T-helper 1 cell (primary cell): Measurements from ENCODE around the gene CHST11.
"Not testable (repeated sequence)": the region's sequence is repeated elsewhere in the genome, so short reads cannot be mapped to it uniquely, and the experiment has no call there.

Experiments used
- DNase-seq, 5 donors: peaks; one replicate each; pipeline ENCODE4 v3.0.0-alpha.2; 2012 to 2020

The CHST11 gene

DNA sequence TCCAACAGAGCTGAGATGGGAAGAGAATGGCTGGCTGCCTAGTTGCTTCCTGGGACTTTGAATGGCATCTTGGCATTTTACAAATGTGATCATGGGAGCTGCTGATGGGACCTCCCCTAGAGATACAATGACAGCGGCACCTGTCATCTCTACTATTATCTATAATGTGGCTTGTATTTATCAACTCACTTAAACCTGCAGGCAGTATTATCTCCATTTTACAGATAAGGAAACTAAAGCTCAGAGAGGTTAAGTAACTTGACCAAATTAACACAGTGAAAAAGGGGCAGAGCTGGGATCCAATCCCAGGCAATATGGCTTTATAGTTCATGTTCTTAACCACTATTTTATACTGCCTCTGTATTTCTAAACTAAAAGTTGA is 111.7 kb downstream of the CHST11 start:
- no peak for DNase-seq

DNA sequence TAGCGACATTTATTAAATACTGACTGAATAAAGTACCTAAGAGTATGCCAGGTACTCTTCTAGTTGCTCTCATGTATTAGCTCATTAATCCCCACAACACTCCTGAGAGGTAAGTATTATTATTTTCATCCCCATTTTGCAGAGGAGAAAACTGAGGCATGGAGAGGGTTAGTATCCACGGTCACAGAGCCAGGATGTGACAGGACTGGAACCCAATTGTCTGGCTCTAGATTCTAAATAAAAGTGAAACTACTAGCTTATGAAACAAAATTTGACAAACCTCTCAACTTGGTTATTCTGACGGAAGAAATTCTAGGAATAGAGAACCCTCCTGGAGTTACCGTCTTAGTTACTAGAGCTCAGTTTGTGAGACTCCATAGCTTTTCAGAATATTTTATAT is 112.2 kb downstream of the CHST11 start:
- DNase-seq: peak in 1 of 5 donors; percentile 42

GRCh38 chr12:104569346-104570173 is 112.8 kb downstream of the CHST11 start:
- peak in 3 of 5 donors; percentile 10 to 88 (median 22) for DNase-seq

GRCh38 chr12:104570174-104570907 is 113.6 kb downstream of the CHST11 start:
- DNase-seq: no peak

- no peak for DNase-seq
These were observed 114.6 kb downstream of the CHST11 start for GRCh38 chr12:104571328-104571727.

GRCh38 chr12:104574353-104574752 is 117.6 kb downstream of the CHST11 start:
- DNase-seq: not testable (repeated sequence)

DNA sequence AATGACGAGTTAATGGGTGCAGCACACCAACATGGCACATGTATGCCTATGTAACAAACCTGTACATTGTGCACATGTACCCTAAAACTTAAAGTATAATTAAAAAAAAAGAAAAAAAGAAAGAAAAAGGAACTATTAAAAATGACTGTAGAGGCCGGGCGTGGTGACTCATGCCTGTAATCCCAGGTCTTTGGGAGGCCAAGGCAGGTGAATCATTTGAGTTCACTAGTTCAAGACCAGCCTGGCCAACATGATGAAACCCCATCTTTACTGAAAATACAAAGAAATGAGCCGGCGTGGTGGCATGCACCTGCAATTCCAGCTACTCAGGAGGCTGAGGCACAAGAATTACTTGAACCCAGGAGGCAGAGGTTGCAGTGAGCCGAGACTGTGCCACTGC is 118.0 kb downstream of the CHST11 start:
- not testable (repeated sequence) for DNase-seq

GRCh38 chr12:104575442-104576186 is 118.9 kb downstream of the CHST11 start:
- no peak for DNase-seq

DNA sequence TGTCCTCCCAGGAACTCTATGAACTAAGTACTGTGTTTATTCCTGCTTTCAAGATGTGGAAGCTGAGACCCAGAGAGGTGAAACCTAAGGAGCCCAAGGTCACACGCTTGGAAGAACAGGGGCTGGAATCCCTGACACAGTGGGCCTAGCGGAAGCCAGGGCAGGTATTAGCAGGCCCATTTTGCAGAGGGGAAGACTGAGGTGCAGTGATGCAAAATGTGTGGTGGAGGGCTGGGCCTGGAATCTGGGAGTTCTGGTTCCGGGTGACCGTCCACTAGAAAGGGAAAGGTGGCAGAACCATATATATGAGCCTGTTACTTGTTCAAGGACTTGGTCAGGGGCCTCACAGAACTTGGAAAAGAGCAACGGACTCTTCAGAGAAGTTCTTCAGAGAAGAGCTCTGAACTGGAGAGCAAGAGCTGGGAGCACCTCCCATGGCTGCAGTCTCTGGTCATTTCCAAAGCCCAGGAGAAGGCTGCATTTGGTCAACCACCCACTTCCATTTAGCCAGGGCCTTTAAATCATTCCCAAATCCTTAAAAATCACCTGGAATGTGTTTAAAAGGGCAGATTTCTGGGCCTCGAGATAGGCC is 119.5 kb downstream of the CHST11 start:
- DNase-seq: no peak

- DNase-seq: no peak
These were observed 120.3 kb downstream of the CHST11 start for GRCh38 chr12:104576980-104577580.

DNA sequence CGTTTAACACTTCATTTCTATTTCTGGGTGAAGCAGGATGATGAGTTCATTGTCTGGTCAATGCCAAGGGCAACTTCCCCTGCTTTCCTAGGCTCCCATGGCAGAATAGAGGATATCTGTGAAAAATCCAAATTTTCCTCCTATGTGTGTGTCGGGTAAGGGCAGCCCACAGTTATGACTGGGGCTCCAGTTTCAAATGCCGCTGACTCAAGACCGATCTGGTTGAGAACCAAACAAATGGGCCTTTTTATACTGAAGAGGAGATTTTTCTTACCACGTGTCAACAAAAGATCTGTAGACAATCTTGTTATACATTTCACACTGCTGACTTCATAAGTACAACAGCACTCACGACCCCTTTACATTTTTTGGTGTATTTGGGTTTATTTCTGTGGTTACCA is 120.8 kb downstream of the CHST11 start:
- no peak for DNase-seq

DNA sequence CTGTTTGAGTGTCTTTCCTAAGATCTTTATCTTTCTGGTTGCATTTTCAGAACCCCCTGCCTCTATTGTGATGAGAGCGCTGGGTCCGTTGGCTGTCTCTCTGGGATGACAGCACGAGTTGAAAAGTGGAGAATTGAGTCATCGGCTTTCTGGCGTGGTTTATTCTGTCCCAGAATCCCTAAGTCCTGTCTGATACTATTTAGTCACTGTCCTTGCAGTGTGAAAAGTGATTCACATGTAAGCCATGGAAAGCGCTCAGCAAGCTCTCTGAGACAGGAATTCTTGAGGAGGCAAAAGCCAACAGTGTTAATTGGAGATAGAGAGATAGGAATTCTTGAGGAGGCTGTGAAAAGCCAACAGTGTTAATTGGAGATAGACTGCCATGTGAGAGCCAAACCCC is 121.7 kb downstream of the CHST11 start:
- DNase-seq: peak in 1 of 5 donors; percentile 42

DNA sequence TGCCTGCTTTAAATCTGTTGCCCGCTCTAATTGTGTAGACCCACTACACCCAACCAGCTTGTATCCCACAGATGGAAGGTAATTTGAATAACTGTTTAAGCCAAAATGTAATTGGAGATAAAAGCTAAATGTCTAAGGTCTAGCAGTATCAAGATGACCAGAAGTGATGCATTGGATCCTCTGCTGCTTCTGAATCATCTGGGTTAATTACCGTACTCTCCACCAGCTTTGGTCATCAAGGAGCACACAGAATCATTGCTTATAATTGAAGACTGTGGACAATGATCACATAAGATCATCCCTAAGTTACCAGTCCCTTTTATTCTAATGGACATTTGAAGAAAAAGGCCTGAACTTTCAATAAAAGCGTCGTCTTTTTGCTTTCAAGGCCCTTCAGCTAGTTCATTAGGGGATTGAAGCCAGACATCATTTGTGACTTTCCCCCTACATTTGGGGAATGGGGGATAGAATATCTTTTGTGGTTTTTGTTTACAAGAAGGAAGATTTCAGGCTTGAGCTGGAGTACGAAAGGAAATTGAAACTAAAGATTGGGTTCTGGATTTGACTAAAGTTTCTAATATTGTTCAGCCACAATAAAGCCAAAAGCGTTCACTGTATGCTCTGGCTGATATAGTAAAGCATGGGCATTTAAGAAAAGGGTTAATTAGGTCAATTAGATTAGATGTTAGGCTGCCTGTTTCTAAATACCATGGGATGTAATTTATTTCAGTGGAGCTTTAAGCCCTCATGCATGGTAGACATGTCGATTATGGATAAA is 123.2 kb downstream of the CHST11 start:
- DNase-seq: peak in 1 of 5 donors; percentile 32

DNA sequence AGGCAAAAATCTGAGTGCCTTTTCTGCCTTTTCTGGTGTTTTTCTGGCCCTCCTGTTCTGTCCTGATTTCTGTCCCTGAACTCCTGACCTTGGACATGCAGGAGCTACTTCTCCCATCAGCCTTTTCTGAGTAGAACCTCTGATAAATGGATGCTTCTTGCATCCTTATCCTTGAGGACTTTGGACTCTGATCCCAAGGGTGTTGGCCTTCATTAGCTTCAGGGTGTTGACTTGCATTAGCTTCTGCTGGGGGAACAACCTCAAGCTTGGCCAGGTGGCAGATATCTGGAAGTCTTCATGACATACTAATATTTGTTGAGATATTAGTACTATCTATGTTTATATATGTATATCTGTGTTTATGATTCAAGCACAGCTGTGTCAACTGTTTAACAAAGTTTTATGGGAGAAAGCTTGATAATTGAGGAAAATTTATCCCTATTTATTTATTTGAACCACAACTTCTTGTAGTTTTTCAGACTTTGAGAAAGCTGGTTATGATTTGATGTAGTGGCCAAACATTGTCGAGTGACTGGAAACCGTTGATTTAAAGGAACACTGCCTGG is 124.3 kb downstream of the CHST11 start:
- no peak for DNase-seq

DNA sequence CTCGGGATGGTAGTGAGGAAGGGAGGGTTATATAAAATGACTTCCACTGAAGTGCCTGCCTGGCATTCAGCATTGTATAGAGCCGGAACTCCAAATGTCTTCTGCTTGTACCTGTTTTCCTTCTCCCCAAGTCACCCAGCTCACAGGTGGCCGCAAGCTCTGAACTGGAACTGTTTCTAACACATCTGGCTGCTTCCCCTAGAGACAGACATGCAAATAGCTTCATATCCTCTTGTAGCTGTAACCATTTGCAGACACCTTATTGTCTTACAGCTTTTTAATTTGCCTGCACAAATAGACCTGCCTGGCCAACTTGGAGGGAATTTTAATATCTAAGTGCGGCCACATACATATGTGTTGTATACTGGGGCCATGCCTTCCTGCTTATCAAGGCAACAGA is 126.0 kb downstream of the CHST11 start:
- DNase-seq: no peak

- DNase-seq: no peak
These were observed 126.6 kb downstream of the CHST11 start for GRCh38 chr12:104583301-104583700.

GRCh38 chr12:104585448-104586055 is 128.8 kb downstream of the CHST11 start:
- DNase-seq: no peak

- DNase-seq: no peak
These were observed 129.7 kb downstream of the CHST11 start for GRCh38 chr12:104586351-104586919.

- no peak for DNase-seq
These were observed 131.5 kb downstream of the CHST11 start for GRCh38 chr12:104588047-104588920.
